DND-41 (cell line): Measurements from ENCODE around the gene SHTN1.

Experiments used
- ATAC-seq: fragments of 200-7000 bp; cut with Tn5 transposase; 3 replicates; pipeline ENCODE4 v1.9.1; 2021; ENCODE audit warnings: low read depth; ENCODE audit not compliant: insufficient read depth
- DNase-seq: peaks from one replicate; pipeline ENCODE4 v3.0.0-alpha.2; 2020
- H2AFZ ChIP-seq: 2 replicates; pipeline ENCODE4 v1.6.0; 2012; ENCODE audit warnings: low read depth, low read length
- H3K27ac ChIP-seq: 2 replicates; pipeline ENCODE4 v1.5.1; 2012; ENCODE audit warnings: low read length, inconsistent platforms
- H3K27me3 ChIP-seq: fragments of 200-600 bp; sonication (generic); 2 replicates; pipeline ENCODE4 v1.6.0; 2012; ENCODE audit warnings: low read length, mild to moderate bottlenecking, inconsistent platforms; ENCODE audit not compliant: insufficient read depth, poor library complexity
- H3K36me3 ChIP-seq: 2 replicates; pipeline ENCODE4 v1.5.1; 2012; ENCODE audit warnings: low read length, inconsistent platforms; ENCODE audit not compliant: insufficient read depth
- H3K4me1 ChIP-seq: 2 replicates; pipeline ENCODE4 v1.5.1; 2012; ENCODE audit warnings: mild to moderate bottlenecking, low read length; ENCODE audit not compliant: insufficient read depth
- H3K4me2 ChIP-seq: 2 replicates; pipeline ENCODE4 v1.6.0; 2012; ENCODE audit warnings: mild to moderate bottlenecking, moderate library complexity, low read length, inconsistent platforms; ENCODE audit not compliant: insufficient read depth
- H3K4me3 ChIP-seq, 2 experiments: fragments of 200-600 bp in 1 of 2; shearing (Covaris generic) in 1 of 2; 2 replicates each; pipeline ENCODE4 v1.5.1; 2012 to 2016; ENCODE audit warnings: inconsistent platforms in 2 of 2, low read length in 2 of 2, mild to moderate bottlenecking in 2 of 2, low read depth in 1 of 2, moderate library complexity in 1 of 2
- H3K79me2 ChIP-seq: 2 replicates; pipeline ENCODE4 v1.6.0; 2012; ENCODE audit warnings: low read length, inconsistent platforms; ENCODE audit not compliant: insufficient read depth
- H3K9ac ChIP-seq: 2 replicates; pipeline ENCODE4 v1.6.0; 2012; ENCODE audit warnings: low read depth, mild to moderate bottlenecking, inconsistent platforms, low read length, moderate library complexity
- H3K9me3 ChIP-seq: 2 replicates; pipeline ENCODE4 v1.5.1; 2012; ENCODE audit warnings: low read length, moderate library complexity, mild to moderate bottlenecking, inconsistent platforms; ENCODE audit not compliant: insufficient read depth, severe bottlenecking
- H4K20me1 ChIP-seq: 2 replicates; pipeline ENCODE4 v1.6.0; 2012; ENCODE audit warnings: low read length; ENCODE audit not compliant: insufficient read depth
- EZH2 ChIP-seq: IDR thresholded peaks from 3 replicates; pipeline ENCODE4 v1.6.1; 2012; ENCODE audit warnings: borderline replicate concordance, low read depth, mild to moderate bottlenecking, moderate library complexity, low read length, inconsistent platforms; ENCODE audit not compliant: severe bottlenecking
- TF ChIP-seq, protein P1 (sequence below): IDR thresholded peaks from 2 replicates; pipeline ENCODE4 v1.5.1; 2012; ENCODE audit warnings: borderline replicate concordance, low read length, moderate library complexity, mild to moderate bottlenecking; ENCODE audit not compliant: poor library complexity, severe bottlenecking; ENCODE audit errors: extremely low read depth

SHTN1 gene

DNA sequence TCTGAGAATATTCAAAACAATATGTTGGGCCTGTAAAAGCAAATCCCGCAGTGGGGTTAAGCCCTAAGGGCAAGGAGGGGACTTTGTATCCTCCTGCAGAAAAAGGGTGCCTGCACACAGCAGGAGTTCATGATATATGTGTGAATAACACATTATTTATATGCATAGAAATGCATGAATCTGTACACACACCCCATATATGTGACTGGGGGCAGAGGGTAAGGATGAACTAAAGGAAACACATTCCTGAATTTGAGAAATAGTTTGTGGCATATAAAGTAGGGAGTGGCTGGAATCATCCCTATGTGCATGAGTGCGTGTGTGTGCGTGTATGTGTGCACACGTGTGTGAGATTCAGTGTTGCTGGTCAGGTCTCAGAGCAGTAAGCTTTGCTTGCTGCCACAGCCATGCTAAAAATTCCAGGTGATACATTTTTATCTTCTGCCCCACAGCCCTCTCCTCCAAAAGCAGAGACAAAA is 136.8 kb downstream of the SHTN1 start:
- H3K4me2 ChIP-seq = no peak overlapping the region
- H3K27me3 ChIP-seq = no peaks in the 10 kb centered on the region
- no peak overlapping the region for H2AFZ ChIP-seq
- no peak overlapping the region for H3K4me3 ChIP-seq
- no peaks in the 10 kb centered on the region for H3K4me1 ChIP-seq
- TF ChIP-seq, protein P1, sequence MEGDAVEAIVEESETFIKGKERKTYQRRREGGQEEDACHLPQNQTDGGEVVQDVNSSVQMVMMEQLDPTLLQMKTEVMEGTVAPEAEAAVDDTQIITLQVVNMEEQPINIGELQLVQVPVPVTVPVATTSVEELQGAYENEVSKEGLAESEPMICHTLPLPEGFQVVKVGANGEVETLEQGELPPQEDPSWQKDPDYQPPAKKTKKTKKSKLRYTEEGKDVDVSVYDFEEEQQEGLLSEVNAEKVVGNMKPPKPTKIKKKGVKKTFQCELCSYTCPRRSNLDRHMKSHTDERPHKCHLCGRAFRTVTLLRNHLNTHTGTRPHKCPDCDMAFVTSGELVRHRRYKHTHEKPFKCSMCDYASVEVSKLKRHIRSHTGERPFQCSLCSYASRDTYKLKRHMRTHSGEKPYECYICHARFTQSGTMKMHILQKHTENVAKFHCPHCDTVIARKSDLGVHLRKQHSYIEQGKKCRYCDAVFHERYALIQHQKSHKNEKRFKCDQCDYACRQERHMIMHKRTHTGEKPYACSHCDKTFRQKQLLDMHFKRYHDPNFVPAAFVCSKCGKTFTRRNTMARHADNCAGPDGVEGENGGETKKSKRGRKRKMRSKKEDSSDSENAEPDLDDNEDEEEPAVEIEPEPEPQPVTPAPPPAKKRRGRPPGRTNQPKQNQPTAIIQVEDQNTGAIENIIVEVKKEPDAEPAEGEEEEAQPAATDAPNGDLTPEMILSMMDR = no peak
- TF ChIP-seq EZH2 = no peak
- H3K9me3 ChIP-seq = no peaks in the 10 kb centered on the region
- no peaks in the 10 kb centered on the region for H3K79me2 ChIP-seq
- H4K20me1 ChIP-seq = no peaks in the 10 kb centered on the region
- H3K36me3 ChIP-seq = no peaks in the 10 kb centered on the region
- DNase-seq (no peak), ATAC-seq (no peak)
- no peak overlapping the region for H3K9ac ChIP-seq
- H3K27ac ChIP-seq = no peak overlapping the region

DNA sequence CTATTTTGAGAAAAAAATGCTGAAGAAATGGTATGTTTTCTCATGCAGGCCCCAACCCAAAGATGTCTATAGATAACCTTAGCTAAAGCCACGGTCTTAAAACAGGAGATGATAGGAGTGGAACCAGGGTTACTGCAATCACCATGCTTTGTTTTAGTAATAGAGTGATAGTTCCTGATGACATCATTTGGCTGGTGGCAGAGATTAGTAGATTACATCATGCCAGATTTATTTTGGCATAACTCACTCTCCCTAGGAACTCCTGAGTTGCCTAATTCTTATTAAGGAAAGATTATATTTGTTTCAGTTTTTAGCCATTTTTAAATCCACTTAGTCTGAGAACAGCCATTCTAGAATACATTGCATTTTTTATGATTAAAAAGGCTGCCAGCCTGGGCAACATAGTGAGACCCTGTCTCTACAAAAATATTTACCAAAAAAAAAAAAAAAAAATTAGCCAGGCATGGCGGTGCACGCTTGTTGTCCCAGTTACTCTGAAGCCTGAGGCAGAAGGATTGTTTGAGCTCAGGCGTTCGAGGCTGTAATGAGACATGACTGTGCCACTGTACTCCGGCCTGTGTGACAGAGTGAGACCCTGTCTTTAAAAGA is 137.9 kb downstream of the SHTN1 start:
- Histone ChIP-seq H3K4me3 (no peak overlapping the region), H4K20me1 (no peaks in the 10 kb centered on the region), H3K36me3 (no peaks in the 10 kb centered on the region), H3K9ac (no peak overlapping the region), H3K4me1 (no peaks in the 10 kb centered on the region), H2AFZ (no peak overlapping the region), H3K27ac (no peak overlapping the region), H3K9me3 (no peaks in the 10 kb centered on the region), H3K4me2 (no peak overlapping the region), H3K79me2 (no peaks in the 10 kb centered on the region), H3K27me3 (no peaks in the 10 kb centered on the region)
- DNase-seq (no peak), ATAC-seq (no peak)
- no peak for TF ChIP-seq EZH2

GRCh38 chr10:116866066-116866465 is 138.9 kb downstream of the SHTN1 start:
- no peaks in the 10 kb centered on the region for H3K4me1 ChIP-seq
- no peak overlapping the region for H3K4me2 ChIP-seq
- ATAC-seq (no peak), DNase-seq (no peak)
- no peaks in the 10 kb centered on the region for H3K9me3 ChIP-seq
- H3K9ac ChIP-seq = no peak overlapping the region
- no peaks in the 10 kb centered on the region for H3K36me3 ChIP-seq
- no peaks in the 10 kb centered on the region for H3K79me2 ChIP-seq
- no peak overlapping the region for H3K4me3 ChIP-seq
- H3K27ac ChIP-seq = no peak overlapping the region
- TF ChIP-seq EZH2 = no peak
- TF ChIP-seq, protein P1 = no peak
- no peak overlapping the region for H2AFZ ChIP-seq
- H3K27me3 ChIP-seq = no peaks in the 10 kb centered on the region
- H4K20me1 ChIP-seq = no peaks in the 10 kb centered on the region

GRCh38 chr10:116864436-116864835 is 140.6 kb downstream of the SHTN1 start:
- no peaks in the 10 kb centered on the region for H3K27me3 ChIP-seq
- H3K4me2 ChIP-seq = no peak overlapping the region
- H3K79me2 ChIP-seq = no peaks in the 10 kb centered on the region
- H3K4me3 ChIP-seq = no peak overlapping the region
- no peak for DNase-seq
- ATAC-seq = no peak
- H4K20me1 ChIP-seq = no peaks in the 10 kb centered on the region
- H3K36me3 ChIP-seq = no peaks in the 10 kb centered on the region
- no peaks in the 10 kb centered on the region for H3K9me3 ChIP-seq
- TF ChIP-seq EZH2 = no peak
- TF ChIP-seq, protein P1 = no peak
- H2AFZ ChIP-seq = no peak overlapping the region
- no peaks in the 10 kb centered on the region for H3K4me1 ChIP-seq
- no peak overlapping the region for H3K27ac ChIP-seq
- H3K9ac ChIP-seq = no peak overlapping the region
